GM18858 (cell line): ENCODE results near the gene SIK1.
"Not testable (repeated sequence)": the region's sequence is repeated elsewhere in the genome, so short reads cannot be mapped to it uniquely, and the experiment has no call there.

Source experiments
- ATAC-seq: cut with Tn5 transposase; IDR thresholded peaks from one replicate; pipeline ENCODE4 v1.9.1; 2021; ENCODE audit not compliant: unreplicated experiment

SIK1 gene

DNA sequence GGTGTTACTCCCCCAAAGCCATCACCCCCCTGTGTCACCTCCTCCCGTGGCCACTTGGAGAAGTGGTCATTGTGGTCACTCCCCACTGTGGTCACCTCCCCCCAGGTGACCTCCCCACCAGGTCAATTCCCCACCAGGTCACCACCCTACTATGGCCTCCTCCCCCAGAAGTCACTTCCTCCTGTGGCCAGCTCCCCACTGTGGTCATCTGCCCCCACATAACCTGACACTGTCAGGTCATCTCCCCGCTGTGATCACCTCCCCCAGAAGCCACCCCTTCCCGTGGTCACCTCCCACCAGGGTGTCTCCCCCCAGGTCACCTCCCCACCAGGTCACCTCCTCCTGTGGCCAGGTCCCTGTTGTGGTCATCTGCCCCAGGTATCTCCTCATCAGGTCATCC is 28.9 kb downstream of the SIK1 start:
- not testable (repeated sequence) for ATAC-seq

DNA sequence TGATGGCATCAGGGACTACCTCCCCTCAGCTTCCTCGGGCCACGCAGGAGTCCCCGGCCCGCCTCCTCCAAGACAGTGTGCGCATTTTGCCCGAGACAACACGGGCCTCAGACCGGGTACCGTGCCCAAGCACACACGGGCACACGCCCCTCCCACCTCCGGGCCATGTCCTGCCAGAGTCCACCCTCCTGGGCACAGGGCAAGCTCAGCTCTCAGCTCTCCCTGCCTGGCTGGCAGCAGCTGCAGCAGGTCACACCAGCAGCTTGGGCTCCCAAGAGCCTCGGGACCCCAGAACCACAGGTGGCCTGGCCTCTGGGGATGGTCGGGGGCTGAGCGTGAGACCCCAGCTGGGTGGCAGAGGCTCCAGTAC is 29.5 kb downstream of the SIK1 start:
- not testable (repeated sequence) for ATAC-seq

DNA sequence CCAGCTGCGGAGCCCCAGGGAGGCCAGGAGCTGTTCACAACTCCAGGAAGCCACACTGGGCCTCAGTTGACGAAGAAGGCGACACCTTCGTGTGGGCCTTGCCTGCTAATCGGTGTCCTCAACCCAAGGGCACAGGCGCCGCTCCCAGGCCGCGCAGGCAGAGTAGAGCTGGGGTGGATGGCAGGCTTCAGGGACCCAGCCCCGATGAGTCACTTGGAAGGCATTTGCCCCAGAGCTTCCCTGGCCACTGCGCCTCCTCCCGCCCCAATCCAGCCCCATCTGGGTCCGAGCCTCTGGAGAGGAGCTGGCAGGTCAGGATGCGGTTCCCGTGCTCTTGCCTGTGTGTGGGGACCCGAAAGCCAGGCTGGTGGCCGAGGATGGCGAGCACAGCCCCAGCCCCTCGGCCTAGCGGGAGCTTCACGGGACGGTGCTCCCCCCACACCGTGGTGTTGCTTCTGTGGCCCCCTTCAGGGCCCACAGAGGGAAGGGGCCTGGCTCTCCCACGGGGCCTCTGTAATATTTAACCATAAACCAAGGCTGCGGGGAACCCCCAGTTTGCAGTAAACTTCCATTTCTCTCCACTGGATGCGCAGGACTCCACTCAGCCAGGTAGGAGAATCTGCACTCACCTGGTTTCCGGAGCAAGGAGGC is 30.0 kb downstream of the SIK1 start:
- not testable (repeated sequence) for ATAC-seq

DNA sequence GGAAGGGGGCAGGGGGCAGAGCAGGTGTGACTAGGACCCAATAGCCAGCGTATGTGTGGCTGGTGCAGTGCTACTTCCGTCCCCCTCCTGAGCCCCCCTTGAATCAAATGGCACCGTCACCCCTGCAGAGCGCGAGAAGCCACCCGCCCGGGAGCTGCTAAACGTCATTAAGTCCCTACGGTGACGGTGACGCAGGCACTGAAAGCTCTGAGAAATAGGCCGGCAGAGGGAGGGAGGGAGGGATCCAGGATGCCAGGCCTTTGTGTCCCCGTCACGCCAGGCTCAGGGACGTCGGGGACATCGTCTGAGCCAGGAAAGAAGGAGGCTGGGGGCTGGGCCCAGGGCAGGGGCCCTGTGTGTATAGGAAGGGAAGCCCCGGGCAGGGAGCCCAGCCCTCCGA is 43.6 kb downstream of the SIK1 start:
- not testable (repeated sequence) for ATAC-seq

DNA sequence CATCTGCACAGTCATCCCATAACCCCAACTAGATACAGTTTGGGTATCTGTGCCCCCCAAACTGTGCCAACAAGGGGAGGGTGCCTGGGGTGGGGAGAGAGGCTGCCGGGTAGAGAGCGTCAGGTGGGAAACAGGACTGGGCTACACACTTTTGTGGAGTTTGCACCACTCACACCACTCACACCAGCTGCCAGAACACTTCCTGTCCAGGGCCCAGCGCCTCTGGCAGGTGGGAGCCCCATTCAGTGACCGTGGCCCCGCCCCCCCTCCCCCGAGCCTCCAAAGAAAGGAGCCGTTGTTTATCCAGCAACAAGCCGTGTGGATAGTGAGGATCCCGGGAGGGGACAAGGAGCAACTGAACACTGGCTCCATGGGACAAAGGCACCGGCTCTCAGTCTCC is 44.0 kb downstream of the SIK1 start:
- not testable (repeated sequence) for ATAC-seq

DNA sequence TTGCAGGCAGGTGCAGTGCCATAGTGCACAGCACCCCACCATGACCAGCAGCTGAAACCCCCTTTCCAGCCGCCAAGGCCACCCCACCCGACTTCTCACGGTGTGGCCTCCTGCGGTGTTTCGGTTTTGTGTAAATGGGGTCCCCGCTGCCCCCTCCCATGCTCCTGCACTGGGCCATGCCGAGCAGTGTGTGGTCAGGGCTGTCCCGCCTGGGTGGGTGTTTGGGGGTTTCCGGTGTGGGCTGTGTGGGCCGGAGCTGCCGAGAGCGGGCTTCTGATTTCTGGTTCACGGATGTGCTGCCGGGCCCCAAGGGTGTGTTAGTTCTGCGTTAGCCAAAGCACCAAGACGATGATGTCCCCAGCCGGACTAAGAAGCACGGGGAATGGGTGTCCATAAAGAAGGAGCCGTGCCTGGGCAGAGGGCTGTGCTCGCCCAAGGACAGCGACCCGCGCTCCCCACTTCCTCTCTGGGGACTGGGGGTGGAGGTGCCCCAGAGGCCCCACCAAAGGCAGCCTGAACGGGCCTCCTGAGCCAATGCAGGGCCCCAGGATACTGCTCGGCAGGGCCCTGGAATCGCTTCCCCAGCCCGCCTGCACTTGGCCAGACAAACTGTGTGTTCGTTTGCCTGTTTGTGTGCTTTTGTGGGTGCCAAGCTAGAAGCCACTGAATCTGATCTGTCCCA is 45.9 kb downstream of the SIK1 start:
- not testable (repeated sequence) for ATAC-seq

DNA sequence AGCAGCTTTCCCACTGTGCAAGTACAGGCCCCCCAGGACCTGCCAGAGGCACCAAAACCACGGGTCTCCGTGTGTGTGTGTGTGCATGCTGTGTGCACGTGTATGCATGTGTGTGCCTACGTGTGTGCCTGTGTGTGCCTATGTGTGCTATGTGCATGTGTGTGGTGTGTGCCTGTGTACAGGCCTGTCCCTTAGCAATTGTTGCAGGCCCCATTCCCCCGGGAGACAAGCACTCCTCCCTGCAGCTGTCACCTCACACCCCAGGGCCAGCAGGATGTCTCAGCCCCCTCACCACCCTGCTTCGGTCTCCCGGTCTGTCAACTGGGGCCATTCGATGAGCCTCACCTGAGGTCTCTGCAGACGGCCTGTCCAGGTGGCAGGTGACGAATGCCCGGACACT is 46.6 kb downstream of the SIK1 start:
- ATAC-seq: not testable (repeated sequence)

DNA sequence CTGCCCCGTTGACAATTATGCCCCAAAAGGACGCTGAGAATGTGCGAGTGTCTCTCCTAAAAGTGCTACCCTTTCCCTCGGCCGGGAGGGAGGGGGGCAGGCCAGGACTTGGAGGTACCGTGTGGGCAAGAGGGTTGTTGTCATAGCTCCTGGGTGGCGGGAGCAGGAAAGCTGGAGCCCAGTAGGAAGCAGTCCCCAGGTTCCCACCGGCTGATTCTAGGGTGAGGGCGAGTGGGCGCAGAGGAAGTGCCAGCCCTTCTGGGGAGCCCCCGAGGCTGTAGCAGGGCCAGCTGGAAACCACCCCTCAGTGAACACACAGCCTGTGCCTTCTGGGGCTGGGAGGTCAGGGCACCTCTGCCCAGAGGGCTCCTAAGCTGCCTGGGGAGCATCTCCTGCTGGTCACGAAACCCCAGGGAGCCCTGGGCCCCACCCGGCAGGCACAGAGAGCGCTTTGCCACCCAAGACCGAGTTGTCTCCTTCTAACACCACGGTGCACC is 47.3 kb downstream of the SIK1 start:
- not testable (repeated sequence) for ATAC-seq

DNA sequence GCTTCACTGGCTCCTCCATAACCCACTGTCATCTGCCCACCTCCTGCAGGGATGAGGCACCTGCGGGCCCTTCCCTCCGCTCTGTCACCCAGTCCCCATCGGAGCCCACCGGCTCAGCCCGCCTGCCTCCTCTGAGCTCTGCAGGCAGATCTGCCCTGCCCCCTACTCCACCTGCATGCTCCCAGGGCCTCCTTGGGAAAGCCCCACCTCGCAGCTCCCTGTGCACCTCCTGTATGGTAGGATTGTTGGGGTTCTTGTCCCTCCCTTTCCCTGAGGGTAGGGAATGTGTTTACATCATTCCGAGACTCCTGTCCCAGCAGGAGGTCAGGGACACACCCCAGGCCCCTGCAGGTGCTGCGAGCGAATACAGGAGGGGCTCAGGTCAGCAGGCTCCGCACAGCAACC is 50.5 kb downstream of the SIK1 start:
- no peak for ATAC-seq

DNA sequence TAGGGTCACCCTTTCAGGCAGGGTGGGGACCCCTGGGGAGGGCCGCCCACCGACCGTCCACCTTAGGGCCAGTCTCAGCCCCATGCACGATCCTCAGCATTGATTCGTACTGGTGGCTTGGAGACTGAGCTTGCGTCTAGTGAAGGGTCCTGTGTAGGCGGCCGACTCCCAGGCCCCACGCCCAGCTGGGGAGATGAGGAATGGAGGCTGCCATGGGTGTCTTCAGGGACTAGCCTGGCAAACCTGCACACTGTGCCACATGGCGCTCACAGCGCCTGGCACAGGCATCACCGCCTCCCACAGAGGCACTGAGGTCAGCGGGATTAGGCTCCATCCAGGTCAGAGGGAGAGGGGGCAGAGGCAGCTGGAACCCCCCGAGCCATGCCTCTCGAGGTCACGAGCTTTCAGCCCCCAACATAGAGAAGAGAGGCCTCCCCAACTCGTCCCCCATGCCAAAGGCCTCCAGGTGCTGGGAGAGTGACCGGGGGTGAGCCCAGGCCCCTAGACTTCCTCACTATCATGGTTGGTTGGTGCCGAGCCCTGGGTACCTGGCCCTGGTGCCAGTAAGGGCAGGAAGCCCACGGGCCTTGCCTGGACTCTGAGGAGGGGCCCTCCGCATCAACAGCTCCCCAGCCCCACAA is 51.0 kb downstream of the SIK1 start:
- ATAC-seq: no peak

DNA sequence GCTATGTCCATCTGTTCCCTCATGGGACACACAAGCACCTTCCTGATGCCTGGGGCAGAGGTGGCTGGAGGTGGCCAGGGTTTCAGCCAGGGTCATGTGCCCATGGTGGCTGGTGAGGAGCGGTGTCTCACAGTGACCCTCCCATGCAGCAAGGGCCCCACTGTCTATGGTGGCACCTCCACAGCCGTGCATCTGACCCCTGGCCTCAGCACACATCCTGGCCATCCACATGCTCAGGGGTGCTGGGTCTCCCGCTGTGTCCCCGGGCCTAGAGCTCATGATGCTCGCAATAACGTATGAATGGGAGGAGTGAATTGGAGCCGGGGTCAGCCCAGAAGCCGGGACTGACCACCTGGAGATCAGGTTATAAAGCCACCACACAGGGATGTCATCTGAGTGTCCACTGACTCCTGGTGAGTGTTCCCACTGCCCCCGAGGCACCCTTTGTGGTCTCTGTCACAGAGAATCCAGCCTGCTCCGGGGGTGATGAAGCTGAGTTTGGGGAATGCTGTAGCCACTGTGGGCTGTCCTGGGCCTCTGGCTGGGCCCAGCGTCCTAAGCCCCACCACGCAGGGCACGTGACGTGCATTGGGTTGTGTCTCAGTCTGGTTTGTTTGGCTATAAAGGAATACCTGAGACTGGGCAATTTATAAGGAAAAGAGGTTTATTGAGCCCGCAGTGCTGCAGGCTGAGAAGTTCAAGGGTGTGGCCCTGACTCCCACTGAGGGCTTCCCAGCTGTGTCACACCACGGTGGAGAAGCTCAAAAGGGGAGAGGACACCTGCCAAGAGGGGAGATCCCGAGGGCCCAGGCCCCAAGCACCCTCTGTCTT is 51.7 kb downstream of the SIK1 start:
- no peak for ATAC-seq

DNA sequence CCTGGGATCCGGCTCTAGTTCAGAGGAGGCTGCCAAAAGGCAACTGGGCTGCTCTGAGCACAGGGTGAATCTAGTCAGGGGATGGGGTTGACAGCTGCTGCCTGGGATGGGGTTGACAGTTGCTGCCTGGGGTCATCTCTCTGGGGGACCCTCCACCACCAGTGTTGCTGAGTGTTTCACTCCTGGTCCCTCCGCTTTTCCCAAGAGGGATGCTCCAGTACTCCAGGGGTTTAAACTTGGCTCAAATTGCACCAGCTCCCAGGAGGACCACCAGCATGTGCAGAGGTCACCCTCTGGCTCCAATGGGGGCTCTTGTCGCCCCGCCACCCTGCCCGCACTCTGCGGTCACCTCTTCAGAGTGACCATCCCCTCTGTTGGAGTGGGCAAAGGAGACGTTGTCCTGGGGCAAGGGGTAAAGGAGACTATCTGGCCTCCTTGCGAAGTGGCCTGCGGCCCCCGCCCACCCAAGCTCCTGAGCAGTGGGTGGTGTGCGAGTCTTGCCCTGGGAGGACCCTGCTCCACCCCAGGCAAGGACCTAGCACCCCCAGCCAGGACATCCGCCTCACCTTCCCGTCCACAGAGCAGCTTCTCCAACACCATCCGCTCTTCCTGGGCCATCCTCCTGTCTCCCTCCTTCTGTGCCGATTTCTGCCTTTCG is 52.6 kb downstream of the SIK1 start:
- no peak for ATAC-seq

DNA sequence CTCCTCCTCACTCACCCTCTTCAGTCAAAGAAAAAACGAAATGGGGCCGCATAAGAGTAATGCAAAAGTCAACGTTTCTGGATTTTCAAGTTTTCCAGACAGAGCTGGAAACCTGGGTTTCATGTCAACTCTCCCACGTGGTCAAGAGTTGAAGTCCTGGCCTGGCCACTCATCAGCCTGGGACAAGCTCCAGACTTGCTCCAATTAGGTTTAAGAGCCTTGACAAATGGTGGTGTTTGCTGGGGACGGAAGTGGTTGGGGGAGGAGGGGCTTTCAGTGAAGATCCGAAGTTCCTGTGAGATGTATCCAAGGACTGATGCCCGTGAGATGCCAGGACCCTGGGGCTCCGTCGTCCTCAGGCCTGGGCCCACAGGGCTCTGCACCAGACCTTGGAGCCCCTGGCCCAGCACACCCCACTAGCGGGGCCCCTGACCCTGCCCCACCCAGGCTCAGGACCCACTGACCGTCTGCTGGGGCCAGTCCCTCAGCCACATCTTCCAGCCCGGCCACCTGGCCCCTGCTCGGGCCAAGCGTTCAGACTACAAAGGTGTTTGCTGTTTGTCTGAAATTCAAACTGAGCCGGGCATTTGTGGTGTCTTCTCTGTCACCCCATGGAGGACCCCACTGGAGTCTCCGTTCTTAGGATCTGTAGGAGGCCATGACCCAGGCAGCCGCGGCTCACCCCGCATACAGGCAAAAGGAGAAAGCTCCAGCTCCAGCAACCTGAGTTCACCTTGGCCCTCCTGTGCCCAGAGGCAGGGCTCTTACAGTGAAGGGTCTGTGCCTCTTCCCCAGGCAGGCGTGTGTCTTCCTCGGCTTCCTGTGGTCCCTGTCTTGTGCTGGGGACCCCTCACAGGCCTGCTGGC is 53.3 kb downstream of the SIK1 start:
- no peak for ATAC-seq

DNA sequence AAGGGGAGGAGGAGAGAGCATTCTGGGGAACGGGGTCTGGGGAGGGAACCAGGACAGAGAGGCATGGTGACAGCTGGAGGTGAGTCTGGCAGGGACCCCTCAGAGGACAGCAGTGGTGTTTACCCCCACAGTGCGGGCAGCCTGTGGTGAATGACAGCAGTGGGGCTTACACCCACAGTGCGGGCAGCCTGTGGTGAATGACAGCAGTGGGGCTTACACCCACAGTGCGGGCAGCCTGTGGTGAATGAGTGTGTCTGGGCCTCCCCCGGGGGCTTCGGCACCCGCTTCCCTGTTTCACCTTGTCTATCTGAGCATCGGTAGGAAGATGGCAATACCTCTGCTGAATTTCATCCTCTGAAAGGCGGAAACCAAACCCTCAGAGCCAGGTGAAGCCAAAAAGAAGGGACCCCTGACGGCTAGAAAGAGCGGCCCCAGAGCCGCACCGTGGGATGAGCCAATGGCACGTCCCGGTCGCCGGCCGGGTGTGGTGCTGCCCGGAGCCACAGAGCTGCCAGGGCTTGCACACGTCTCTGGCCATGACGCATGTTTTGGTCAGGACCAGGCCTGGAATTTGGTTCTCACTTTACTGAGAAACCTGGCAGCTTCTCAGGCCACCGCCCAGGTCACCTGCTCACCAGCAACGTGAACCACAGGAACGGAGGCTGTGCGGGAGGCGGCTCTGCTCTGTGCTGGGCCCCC is 54.1 kb downstream of the SIK1 start:
- no peak for ATAC-seq

DNA sequence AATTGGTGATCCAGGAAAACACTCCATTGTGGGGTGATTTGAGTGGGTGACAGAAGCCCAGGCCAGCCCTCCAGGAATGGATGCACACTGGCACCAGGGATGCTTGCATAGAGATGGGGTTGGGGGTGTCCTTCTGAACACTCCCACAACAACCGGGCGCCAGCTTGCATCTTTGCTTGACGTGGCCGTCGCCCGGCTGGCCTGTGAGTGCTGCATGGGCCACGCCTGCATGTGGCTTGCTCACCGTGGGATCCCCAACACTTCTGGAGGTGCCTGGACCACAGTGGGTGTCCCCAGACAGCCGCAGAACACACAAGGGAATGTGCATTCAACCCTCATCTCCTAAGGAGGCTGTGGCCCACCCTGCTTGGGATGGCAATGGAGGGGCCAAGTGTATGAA is 55.1 kb downstream of the SIK1 start:
- ATAC-seq: no peak

DNA sequence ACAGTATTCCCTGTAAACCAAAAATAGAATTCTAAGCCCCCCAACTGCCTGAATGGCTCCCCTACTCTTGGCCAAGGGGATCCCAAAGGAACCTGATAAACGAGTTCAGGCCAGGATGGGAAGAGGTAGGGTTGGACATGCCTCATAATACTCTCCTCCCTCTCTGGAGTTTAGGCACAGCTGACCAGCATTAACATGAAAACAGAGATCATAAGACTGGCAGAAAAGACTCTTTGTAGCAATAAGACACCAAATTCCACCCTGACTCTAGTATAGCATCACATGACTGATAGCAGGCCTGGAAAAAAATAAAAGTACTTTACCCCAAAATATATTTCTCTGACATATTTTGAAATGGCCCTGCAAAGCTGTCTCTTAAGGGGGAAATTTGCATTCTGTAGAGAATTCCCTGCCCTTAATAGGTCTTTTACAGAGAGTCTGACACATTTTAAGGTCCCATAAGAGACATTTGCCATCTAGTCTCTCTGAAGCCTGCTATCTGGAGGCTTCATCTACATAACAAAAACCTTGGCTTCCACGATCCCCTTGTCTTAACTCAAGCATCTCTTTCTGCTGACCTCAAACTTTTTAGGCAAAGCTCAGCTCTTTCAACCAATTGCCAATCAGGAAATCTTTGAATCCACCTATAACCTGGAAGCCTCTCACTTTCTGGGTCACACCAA is 55.9 kb downstream of the SIK1 start:
- no peak for ATAC-seq

DNA sequence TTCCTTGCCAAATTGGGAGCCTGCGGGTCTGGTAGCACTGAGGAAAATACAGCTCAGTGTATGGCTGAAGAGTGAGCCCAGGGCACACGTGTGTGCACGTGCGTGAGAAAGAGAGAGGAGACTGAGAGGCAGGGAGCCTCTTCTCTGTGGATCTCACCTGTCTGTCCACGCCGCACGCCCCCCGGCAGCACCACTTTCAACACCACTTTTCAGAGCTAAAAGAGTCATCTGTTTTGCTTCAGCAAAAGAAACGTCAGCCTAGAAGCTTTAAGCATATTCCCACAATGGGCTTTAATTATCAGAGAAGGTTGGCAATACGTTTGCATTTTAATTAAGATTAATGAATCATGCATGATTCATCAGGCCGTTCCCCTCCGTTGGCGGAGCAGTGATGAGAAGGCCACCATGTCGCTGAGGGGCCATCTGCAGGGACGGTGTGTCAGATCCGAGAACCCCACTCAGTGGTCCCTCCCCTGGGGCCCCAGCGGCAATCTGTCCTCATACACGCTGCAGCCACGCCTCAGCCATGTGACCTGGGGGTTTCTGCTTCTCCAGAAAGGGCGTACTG is 56.8 kb downstream of the SIK1 start:
- no peak for ATAC-seq

DNA sequence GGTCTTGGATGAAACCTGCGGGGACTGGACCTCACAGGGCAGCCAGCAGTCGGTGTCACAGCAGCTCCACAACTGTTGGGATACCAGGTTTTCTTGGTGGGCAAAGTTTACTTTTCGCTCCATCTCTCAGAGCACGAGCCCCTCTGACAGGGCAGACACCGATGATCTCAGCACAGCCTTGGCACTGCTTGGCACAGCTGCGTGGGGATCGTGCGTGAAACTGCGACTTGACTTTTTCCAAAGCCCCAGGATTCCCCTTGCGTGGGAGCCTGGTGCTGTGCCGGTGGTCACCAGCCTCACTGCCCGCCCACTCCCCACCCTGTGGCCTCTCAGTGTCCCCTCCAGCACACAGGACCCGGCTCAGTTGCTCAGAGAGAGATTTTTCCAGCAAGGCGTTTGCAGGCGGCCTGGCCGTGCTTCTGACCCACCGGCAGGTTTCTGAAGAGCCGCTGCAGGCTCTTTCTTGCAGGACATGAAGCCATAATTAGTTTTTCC is 57.3 kb downstream of the SIK1 start:
- ATAC-seq: no peak
